Activated T-helper 1 cell treated with anti-CD3 and anti-CD28 coated beads, Interleukin-12 subunit alpha, Interleukin-12 subunit beta, Interleukin-2, Interleukin-4 antibody, amounts not matched to agents 30 ng/mL and 10 ng/mL and 1 ng/mL, durations not matched to agents 14 hours and 24 hours and 36 hours (primary cell): ENCODE results near the gene LPAR1. TPM values are rescaled to one million over a fixed set of nuclear protein-coding genes. Genes with fewer than 3 reads are reported as not detected.

Experiments
- DNase-seq: peaks from one replicate; pipeline ENCODE4 v3.0.0; 2021; ENCODE audit warnings: low spot score
- H3K27ac Mint-ChIP-seq: one replicate; pipeline ENCODE4 v1.8.0; 2021; ENCODE audit warnings: mild to moderate bottlenecking, mixed read lengths
- H3K27me3 Mint-ChIP-seq: one replicate; pipeline ENCODE4 v1.8.0; 2022; ENCODE audit warnings: mild to moderate bottlenecking, moderate library complexity, mixed read lengths; ENCODE audit not compliant: insufficient read depth
- H3K36me3 Mint-ChIP-seq: one replicate; pipeline ENCODE4 v1.8.0; 2021; ENCODE audit warnings: low read depth, mixed read lengths
- H3K4me1 Mint-ChIP-seq: one replicate; pipeline ENCODE4 v1.8.0; 2021; ENCODE audit warnings: low read depth, mixed read lengths
- H3K4me3 Mint-ChIP-seq: one replicate; pipeline ENCODE4 v1.8.0; 2021; ENCODE audit warnings: mild to moderate bottlenecking, moderate library complexity, mixed read lengths
- H3K9me3 Mint-ChIP-seq: one replicate; pipeline ENCODE4 v1.8.0; 2021; ENCODE audit warnings: mixed read lengths
- intact Hi-C: fragments of 100-400 bp; cut with micrococcal nuclease; formaldehyde crosslinking; loops from one replicate; pipeline ENCODE4 v1.15.1; 2024
- total RNA-seq: library from RNA; stranded (reverse); gene quantifications from 2 replicates; pipeline ENCODE4 v1.2.3, GENCODE V29; 2022

LPAR1 gene
- total RNA-seq, 1 donor from 2014 or later = not detected

GRCh38 chr9:110936719-110937452, 101.4 kb downstream of the LPAR1 start:
- Mint-ChIP-seq H3K9me3 (peaks cover 7% of the 10 kb centered on the region), H3K27ac (no peak overlapping the region), H3K36me3 (no peaks in the 10 kb centered on the region), H3K4me1 (peaks cover 4% of the 10 kb centered on the region), H3K27me3 (no peaks in the 10 kb centered on the region), H3K4me3 (no peak overlapping the region)
- intact Hi-C loops = no loop called here
- DNase-seq = no peak

GRCh38 chr9:110936237-110936636, 102.0 kb downstream of the LPAR1 start:
- Mint-ChIP-seq H3K36me3 (no peaks in the 10 kb centered on the region), H3K4me3 (no peak overlapping the region), H3K4me1 (peaks cover 4% of the 10 kb centered on the region), H3K27ac (no peak overlapping the region), H3K9me3 (peaks cover 7% of the 10 kb centered on the region), H3K27me3 (no peaks in the 10 kb centered on the region)
- no peak for DNase-seq
- intact Hi-C loops = no loop called here

DNA sequence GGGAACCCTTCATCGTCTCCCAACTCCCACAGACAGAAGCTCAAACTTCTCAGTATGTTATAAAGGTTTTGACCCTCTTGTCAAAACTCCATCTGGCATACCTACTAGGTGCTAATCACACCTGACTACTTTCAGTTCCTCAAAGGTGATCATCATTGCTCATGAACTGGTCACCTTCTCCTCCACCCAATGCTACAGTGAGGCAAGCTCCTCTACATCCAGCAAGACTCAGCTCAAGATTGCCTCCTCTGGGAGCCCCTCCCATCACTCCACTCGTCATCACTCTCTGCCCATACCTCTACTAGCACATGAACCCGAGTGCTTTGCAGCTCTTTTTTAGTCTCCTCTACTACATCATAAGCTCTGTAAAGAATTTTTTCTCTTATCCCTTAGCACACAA, 102.4 kb downstream of the LPAR1 start:
- peaks cover 7% of the 10 kb centered on the region for H3K9me3 Mint-ChIP-seq
- no peaks in the 10 kb centered on the region for H3K36me3 Mint-ChIP-seq
- no peak for DNase-seq
- peaks cover 4% of the 10 kb centered on the region for H3K4me1 Mint-ChIP-seq
- H3K27me3 Mint-ChIP-seq = no peaks in the 10 kb centered on the region
- intact Hi-C loops = no loop called here
- H3K27ac Mint-ChIP-seq = no peak overlapping the region
- H3K4me3 Mint-ChIP-seq = no peak overlapping the region

DNA sequence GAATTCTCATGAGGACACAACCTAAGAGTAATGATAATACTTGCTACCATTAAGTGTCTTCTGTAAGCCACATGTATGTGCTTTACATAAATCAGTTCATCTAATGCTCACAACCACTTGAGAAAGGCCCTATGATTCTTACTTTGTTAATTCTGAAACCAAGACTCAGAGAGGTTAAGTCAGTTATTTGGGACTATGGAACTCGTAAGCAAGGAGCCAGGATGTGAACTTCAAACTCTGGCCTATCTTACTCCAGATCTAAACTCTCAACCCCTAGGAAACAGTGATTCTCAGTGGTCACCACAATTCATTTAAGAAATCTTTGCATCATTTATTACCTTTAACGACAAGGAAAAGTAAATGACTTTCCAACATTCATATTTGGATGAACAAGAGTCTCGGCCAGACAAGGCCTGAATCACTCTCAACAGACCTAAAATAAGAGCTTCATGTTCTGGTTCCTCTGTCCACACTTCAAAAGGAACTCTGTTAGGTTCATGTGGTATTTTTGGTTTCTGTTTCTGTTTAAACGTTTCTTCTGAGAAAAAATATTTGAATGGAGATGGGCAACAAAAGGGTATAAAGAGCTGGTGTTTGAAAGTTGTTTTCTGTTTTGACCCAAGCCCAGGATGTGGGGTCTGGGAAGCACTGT, 104.8 kb downstream of the LPAR1 start:
- intact Hi-C loops = no loop called here
- peaks cover 7% of the 10 kb centered on the region for H3K9me3 Mint-ChIP-seq
- no peak overlapping the region for H3K4me3 Mint-ChIP-seq
- H3K36me3 Mint-ChIP-seq = no peaks in the 10 kb centered on the region
- no peak for DNase-seq
- no peaks in the 10 kb centered on the region for H3K27me3 Mint-ChIP-seq
- H3K4me1 Mint-ChIP-seq = peaks cover 4% of the 10 kb centered on the region
- no peak overlapping the region for H3K27ac Mint-ChIP-seq

GRCh38 chr9:110932863-110933262, 105.4 kb downstream of the LPAR1 start:
- H3K27me3 Mint-ChIP-seq = no peaks in the 10 kb centered on the region
- H3K4me3 Mint-ChIP-seq = no peak overlapping the region
- no peaks in the 10 kb centered on the region for H3K36me3 Mint-ChIP-seq
- H3K9me3 Mint-ChIP-seq = peaks cover 7% of the 10 kb centered on the region
- intact Hi-C loops = no loop called here
- H3K27ac Mint-ChIP-seq = no peak overlapping the region
- no peak for DNase-seq
- H3K4me1 Mint-ChIP-seq = peaks cover 4% of the 10 kb centered on the region

GRCh38 chr9:110928599-110928998, 109.7 kb downstream of the LPAR1 start:
- no peak overlapping the region for H3K4me3 Mint-ChIP-seq
- H3K27ac Mint-ChIP-seq = no peak overlapping the region
- no peaks in the 10 kb centered on the region for H3K27me3 Mint-ChIP-seq
- intact Hi-C loops = no loop called here
- no peaks in the 10 kb centered on the region for H3K36me3 Mint-ChIP-seq
- H3K4me1 Mint-ChIP-seq = peaks cover 4% of the 10 kb centered on the region
- H3K9me3 Mint-ChIP-seq = no peaks in the 10 kb centered on the region
- no peak for DNase-seq

DNA sequence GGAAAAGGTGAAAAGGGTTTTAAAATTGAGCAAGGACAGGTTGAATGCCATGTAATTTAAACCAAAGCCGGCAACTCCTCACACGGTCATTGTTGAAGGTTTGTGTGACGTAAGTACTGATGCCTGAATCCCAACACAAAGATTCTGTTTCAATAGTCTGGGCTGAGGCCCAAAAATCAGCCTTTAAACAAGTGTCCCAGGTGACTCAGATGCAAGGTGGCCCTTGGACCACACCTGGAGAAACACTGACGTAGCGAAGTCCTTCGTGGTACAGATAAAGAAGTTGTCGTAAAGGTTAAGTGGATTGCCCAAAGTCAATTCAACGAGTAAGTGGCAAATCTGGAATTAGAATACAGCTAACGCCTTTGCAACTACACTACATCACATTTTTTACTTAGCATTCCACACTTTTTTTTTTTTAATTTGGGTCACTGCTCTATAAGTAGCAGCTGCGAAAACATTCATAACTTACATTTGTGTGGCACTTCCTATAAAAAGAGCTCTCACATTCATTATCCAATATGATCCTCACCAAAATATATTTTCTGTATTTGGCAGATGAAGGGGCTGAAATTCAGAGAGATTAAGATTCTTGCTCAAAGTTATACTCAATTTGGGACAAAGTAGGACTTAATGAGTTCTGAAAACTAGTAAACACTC, 111.3 kb downstream of the LPAR1 start:
- Mint-ChIP-seq H3K4me3 (no peak overlapping the region), H3K4me1 (no peaks in the 10 kb centered on the region), H3K9me3 (no peaks in the 10 kb centered on the region), H3K27me3 (no peaks in the 10 kb centered on the region), H3K36me3 (no peaks in the 10 kb centered on the region), H3K27ac (no peak overlapping the region)
- intact Hi-C loops = no loop called here
- no peak for DNase-seq

GRCh38 chr9:110923601-110924000, 114.7 kb downstream of the LPAR1 start:
- H3K36me3 Mint-ChIP-seq = no peaks in the 10 kb centered on the region
- no peaks in the 10 kb centered on the region for H3K4me1 Mint-ChIP-seq
- H3K27ac Mint-ChIP-seq = no peak overlapping the region
- no peak overlapping the region for H3K4me3 Mint-ChIP-seq
- no peaks in the 10 kb centered on the region for H3K27me3 Mint-ChIP-seq
- DNase-seq = no peak
- intact Hi-C loops = no loop called here
- no peaks in the 10 kb centered on the region for H3K9me3 Mint-ChIP-seq

- Mint-ChIP-seq H3K27ac (no peak overlapping the region), H3K36me3 (no peaks in the 10 kb centered on the region), H3K4me3 (no peak overlapping the region), H3K27me3 (no peaks in the 10 kb centered on the region), H3K9me3 (no peaks in the 10 kb centered on the region), H3K4me1 (no peaks in the 10 kb centered on the region)
- intact Hi-C loops = no loop called here
- DNase-seq = no peak
Observed at GRCh38 chr9:110922145-110922544, 116.1 kb downstream of the LPAR1 start.

DNA sequence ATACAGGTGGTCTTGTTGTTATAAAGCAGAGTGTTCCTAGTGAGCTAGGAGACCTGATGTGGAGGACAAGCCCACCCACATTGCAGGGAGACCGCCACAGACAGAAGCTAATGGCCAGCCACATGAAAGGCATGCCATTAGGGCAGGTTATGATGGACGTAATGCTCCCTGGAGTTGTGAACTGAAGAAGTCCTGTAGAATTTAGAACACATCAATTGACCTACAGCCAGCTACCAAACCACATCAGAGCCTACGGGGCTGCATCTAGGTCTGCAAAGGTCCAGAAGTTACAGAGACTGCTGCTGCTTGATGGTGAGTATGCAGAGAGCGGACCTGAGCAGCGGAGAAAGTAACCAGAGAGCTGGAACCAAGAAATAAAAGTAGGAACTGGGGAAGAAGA, 116.6 kb downstream of the LPAR1 start:
- no peak overlapping the region for H3K4me3 Mint-ChIP-seq
- intact Hi-C loops = no loop called here
- no peaks in the 10 kb centered on the region for H3K4me1 Mint-ChIP-seq
- H3K36me3 Mint-ChIP-seq = no peaks in the 10 kb centered on the region
- no peaks in the 10 kb centered on the region for H3K9me3 Mint-ChIP-seq
- no peaks in the 10 kb centered on the region for H3K27me3 Mint-ChIP-seq
- DNase-seq = no peak
- H3K27ac Mint-ChIP-seq = no peak overlapping the region

DNA sequence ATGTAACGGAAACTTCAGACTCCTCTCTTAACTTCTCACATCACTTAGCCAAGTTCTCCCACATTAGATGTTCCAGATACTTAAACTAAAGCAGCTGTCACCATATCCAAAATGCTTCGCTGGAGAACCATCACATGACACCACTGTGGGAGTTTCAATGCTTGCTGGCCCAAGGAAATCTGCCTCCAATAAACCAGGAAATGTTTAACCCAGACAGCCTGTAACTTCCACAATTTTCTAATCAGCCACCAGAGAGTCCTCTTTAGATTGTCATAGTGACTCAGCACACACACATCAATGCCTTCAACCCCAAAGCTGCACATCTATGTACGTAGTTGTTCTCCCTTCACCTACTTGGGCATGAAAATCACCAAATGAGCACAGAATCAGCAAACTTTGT, 118.7 kb downstream of the LPAR1 start:
- H3K27me3 Mint-ChIP-seq = no peaks in the 10 kb centered on the region
- no peaks in the 10 kb centered on the region for H3K36me3 Mint-ChIP-seq
- intact Hi-C loops = no loop called here
- H3K27ac Mint-ChIP-seq = no peak overlapping the region
- no peak overlapping the region for H3K4me3 Mint-ChIP-seq
- no peaks in the 10 kb centered on the region for H3K9me3 Mint-ChIP-seq
- no peak for DNase-seq
- no peaks in the 10 kb centered on the region for H3K4me1 Mint-ChIP-seq

DNA sequence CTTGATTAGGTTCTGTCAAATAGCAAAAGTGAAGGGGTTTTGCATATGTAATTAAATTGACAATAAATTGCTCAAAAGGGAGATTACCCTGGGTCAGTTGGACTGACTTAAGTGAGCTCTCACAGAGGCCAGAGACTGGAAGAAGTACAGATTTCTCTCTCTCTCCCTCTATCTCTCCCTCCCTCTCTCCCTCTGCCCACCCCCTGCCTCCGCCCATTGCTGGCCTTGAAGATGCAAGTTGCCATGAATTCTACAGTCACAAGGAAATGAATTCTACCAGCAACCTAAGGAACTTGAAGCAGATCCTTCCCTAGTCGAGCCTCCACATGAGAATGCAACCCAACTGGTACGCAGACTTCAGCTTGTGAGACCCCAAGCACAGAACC, 119.2 kb downstream of the LPAR1 start:
- no peaks in the 10 kb centered on the region for H3K4me1 Mint-ChIP-seq
- intact Hi-C loops = no loop called here
- no peak overlapping the region for H3K4me3 Mint-ChIP-seq
- no peaks in the 10 kb centered on the region for H3K27me3 Mint-ChIP-seq
- no peak for DNase-seq
- H3K36me3 Mint-ChIP-seq = no peaks in the 10 kb centered on the region
- no peaks in the 10 kb centered on the region for H3K9me3 Mint-ChIP-seq
- no peak overlapping the region for H3K27ac Mint-ChIP-seq

GRCh38 chr9:110918316-110919049, 119.8 kb downstream of the LPAR1 start:
- no peaks in the 10 kb centered on the region for H3K4me1 Mint-ChIP-seq
- H3K9me3 Mint-ChIP-seq = no peaks in the 10 kb centered on the region
- no peaks in the 10 kb centered on the region for H3K27me3 Mint-ChIP-seq
- H3K36me3 Mint-ChIP-seq = no peaks in the 10 kb centered on the region
- no peak overlapping the region for H3K4me3 Mint-ChIP-seq
- no peak for DNase-seq
- no peak overlapping the region for H3K27ac Mint-ChIP-seq
- intact Hi-C loops = no loop called here
